K562 (cell line): Measurements from ENCODE around the gene PTPMT1. TPM values are rescaled to one million over a fixed set of nuclear protein-coding genes. Genes with fewer than 3 reads are reported as not detected.

Source experiments
- DEAF1 ChIP-seq: fragments of 450-650 bp; formaldehyde crosslinking; IDR thresholded peaks from 2 replicates; pipeline ENCODE4 v1.4.0; 2020; ENCODE audit warnings: mild to moderate bottlenecking, moderate library complexity
- EP400 ChIP-seq: fragments of 450-650 bp; IDR thresholded peaks from 2 replicates; pipeline ENCODE4 v1.6.1; 2017; ENCODE audit warnings: antibody characterized with exemption, mild to moderate bottlenecking, moderate library complexity
- ETV1 ChIP-seq: fragments of 450-650 bp; conservative IDR thresholded peaks from 2 replicates; pipeline ENCODE4 v1.6.1; 2016; ENCODE audit warnings: missing genetic modification characterization, control low read depth, low read depth, missing compliant biosample characterization
- KAT2B ChIP-seq: IDR thresholded peaks from one replicate; pipeline ENCODE4 v1.6.1; 2012; ENCODE audit warnings: low read depth, mild to moderate bottlenecking, control low read depth, inconsistent platforms, low read length, moderate library complexity
- MEIS2 ChIP-seq: fragments of 450-650 bp; IDR thresholded peaks from 2 replicates; pipeline ENCODE4 v1.6.1; 2014; ENCODE audit warnings: mild to moderate bottlenecking; ENCODE audit not compliant: partially characterized antibody
- NFATC3 ChIP-seq: fragments of 450-650 bp; IDR thresholded peaks from 2 replicates; pipeline ENCODE4 v1.6.1; 2017; ENCODE audit warnings: mild to moderate bottlenecking
- PRPF4 ChIP-seq: fragments of 200-400 bp; formaldehyde crosslinking; IDR thresholded peaks from one replicate; pipeline ENCODE4 v1.6.1; 2017; ENCODE audit warnings: low read length, low read depth, mild to moderate bottlenecking; ENCODE audit not compliant: insufficient read depth, poor library complexity, severe bottlenecking
- RBM25 ChIP-seq: fragments of 200-400 bp; formaldehyde crosslinking; IDR thresholded peaks from 2 replicates; pipeline ENCODE4 v1.6.1; 2018; ENCODE audit warnings: low read length, low read depth, moderate library complexity; ENCODE audit not compliant: severe bottlenecking
- RUNX1 ChIP-seq: sonication (generic); IDR thresholded peaks from 2 replicates; pipeline ENCODE4 v1.6.1; 2016; ENCODE audit warnings: antibody characterized with exemption, low read depth
- STAT5A ChIP-seq: IDR thresholded peaks from 2 replicates; pipeline ENCODE4 v1.6.1; 2012; ENCODE audit warnings: low read length, inconsistent platforms, borderline replicate concordance
- TRIM28 ChIP-seq: fragments of 450-650 bp; IDR thresholded peaks from 2 replicates; pipeline ENCODE4 v1.6.1; 2017
- ZFP36 ChIP-seq: fragments of 150-350 bp; IDR thresholded peaks from 2 replicates; pipeline ENCODE4 v1.6.1; 2018; ENCODE audit warnings: low read length, low read depth; ENCODE audit not compliant: partially characterized antibody
- ZNF668 ChIP-seq: fragments of 250-450 bp; sonication (Bioruptor Pico); IDR thresholded peaks from 2 replicates; pipeline ENCODE4 v1.8.0; 2022; ENCODE audit warnings: mild to moderate bottlenecking, inconsistent platforms
- ZNF77 ChIP-seq: fragments of 250-450 bp; sonication (Bioruptor Pico); IDR thresholded peaks from 2 replicates; pipeline ENCODE4 v1.5.0; 2020
- polyA plus RNA-seq, 8 experiments: library from polyadenylated mRNA; depleted of rRNA in 4 of 8; stranded (reverse) in 5 of 8; unstranded in 3 of 8; fragments of >200 nt; fragmentation: Nextera tagmentation in 2 of 8; fragmentation: Illumina TruSeq in 1 of 8; extraction: Ambion mirVana in 2 of 8; extraction: Trizol in 1 of 8; gene quantifications; 2 replicates each; pipeline versions ENCODE4 v1.2.1 to v1.2.3, GENCODE V29; 2011 to 2014; ENCODE audit warnings: inconsistent platforms in 1 of 8, missing spikeins in 1 of 8
- total RNA-seq, 7 experiments: library from RNA; depleted of rRNA in 6 of 7; stranded (reverse); fragments of >200 nt in 6 of 7; fragmentation: Illumina TruSeq in 2 of 7; extraction: Trizol in 2 of 7; gene quantifications; 2 replicates each; pipeline versions ENCODE4 v1.2.1 to v1.2.3, GENCODE V29; 2011 to 2021; ENCODE audit warnings: low replicate concordance in 1 of 7
- TF ChIP-seq, protein P1 (sequence below), 2 experiments: fragments of 450-650 bp in 1 of 2; sonication (generic) in 1 of 2; formaldehyde crosslinking in 1 of 2; IDR thresholded peaks; 2 replicates each; pipeline versions ENCODE4 v1.7.1 to v1.9.0; 2016 to 2022; ENCODE audit warnings: inconsistent platforms in 1 of 2, mild to moderate bottlenecking in 1 of 2, missing genetic modification reagents in 1 of 2
- TF ChIP-seq, protein P2 (sequence below): fragments of 450-650 bp; IDR thresholded peaks from 2 replicates; pipeline ENCODE4 v1.6.1; 2016; ENCODE audit warnings: missing biosample characterization, missing genetic modification characterization

The PTPMT1 gene
- total and polyA plus RNA-seq, 9 of the 15 experiments (the other 6 are each of a cell fraction or from before 2014, with no cell fraction given): 10.4 to 140 (median 67.2) TPM

DNA sequence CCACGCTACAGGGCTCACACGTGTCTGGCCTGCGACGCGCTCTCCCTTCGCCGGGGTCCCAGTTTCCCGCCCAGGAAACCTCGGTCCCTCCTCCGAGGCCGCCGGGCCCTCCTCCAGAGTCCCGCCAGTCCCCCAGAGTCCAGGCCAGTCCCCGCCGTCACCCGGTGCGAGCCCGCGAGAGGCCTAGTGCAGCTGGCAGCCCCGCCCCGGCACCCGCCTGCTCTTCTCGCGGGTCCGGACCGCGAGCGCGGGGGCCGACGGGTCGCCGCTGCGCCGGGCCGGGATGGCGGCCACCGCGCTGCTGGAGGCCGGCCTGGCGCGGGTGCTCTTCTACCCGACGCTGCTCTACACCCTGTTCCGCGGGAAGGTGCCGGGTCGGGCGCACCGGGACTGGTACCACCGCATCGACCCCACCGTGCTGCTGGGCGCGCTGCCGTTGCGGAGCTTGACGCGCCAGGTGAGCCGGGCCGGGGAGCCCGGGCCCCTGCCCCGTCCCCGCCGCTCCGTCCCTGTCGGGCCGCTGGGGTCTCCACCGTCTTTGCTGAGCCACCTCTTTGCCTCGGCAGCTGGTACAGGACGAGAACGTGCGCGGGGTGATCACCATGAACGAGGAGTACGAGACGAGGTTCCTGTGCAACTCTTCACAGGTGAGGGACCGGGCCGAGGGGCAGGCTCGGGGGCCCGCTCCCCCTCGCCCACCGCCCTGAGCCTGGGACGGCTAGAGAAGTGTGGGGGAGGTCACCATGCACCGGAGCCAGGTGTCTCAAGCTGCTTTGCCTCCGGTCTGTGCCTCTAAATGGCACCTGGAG, at the start of gene PTPMT1 (continued):
- TF ChIP-seq ETV1 (tag): no peak
- TF ChIP-seq ZNF668: no peak
- TF ChIP-seq EP400: peak; percentile 87
- no peak for TF ChIP-seq ZNF77
- no peak for TF ChIP-seq KAT2B
- TF ChIP-seq MEIS2: peak; percentile 12
- TF ChIP-seq RBM25: peak; percentile 91
- TF ChIP-seq, protein P1, sequence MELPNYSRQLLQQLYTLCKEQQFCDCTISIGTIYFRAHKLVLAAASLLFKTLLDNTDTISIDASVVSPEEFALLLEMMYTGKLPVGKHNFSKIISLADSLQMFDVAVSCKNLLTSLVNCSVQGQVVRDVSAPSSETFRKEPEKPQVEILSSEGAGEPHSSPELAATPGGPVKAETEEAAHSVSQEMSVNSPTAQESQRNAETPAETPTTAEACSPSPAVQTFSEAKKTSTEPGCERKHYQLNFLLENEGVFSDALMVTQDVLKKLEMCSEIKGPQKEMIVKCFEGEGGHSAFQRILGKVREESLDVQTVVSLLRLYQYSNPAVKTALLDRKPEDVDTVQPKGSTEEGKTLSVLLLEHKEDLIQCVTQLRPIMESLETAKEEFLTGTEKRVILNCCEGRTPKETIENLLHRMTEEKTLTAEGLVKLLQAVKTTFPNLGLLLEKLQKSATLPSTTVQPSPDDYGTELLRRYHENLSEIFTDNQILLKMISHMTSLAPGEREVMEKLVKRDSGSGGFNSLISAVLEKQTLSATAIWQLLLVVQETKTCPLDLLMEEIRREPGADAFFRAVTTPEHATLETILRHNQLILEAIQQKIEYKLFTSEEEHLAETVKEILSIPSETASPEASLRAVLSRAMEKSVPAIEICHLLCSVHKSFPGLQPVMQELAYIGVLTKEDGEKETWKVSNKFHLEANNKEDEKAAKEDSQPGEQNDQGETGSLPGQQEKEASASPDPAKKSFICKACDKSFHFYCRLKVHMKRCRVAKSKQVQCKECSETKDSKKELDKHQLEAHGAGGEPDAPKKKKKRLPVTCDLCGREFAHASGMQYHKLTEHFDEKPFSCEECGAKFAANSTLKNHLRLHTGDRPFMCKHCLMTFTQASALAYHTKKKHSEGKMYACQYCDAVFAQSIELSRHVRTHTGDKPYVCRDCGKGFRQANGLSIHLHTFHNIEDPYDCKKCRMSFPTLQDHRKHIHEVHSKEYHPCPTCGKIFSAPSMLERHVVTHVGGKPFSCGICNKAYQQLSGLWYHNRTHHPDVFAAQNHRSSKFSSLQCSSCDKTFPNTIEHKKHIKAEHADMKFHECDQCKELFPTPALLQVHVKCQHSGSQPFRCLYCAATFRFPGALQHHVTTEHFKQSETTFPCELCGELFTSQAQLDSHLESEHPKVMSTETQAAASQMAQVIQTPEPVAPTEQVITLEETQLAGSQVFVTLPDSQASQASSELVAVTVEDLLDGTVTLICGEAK (IDR thresholded peaks at IDR 0.05): no peak; the same call in 1 of the 2 replicates
- TF ChIP-seq, protein P1 (CRISPR knock-in tag; IDR thresholded peaks at IDR 0.05): no peak
- TF ChIP-seq DEAF1 (CRISPR knock-in tag): no peak
- TF ChIP-seq ZFP36: no peak
- no peak for TF ChIP-seq NFATC3
- TF ChIP-seq RUNX1: no peak
- no peak for TF ChIP-seq PRPF4
- no peak for TF ChIP-seq STAT5A
- TF ChIP-seq TRIM28: no peak
- TF ChIP-seq, protein P2, sequence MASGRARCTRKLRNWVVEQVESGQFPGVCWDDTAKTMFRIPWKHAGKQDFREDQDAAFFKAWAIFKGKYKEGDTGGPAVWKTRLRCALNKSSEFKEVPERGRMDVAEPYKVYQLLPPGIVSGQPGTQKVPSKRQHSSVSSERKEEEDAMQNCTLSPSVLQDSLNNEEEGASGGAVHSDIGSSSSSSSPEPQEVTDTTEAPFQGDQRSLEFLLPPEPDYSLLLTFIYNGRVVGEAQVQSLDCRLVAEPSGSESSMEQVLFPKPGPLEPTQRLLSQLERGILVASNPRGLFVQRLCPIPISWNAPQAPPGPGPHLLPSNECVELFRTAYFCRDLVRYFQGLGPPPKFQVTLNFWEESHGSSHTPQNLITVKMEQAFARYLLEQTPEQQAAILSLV (tag): no peak
